Stimulated activated CD8-positive, alpha-beta memory T cell treated with anti-CD3 and anti-CD28 coated beads, Interleukin-15, amount 100 ng/mL, for 48 hours (primary cell): ENCODE measurements around the gene GBE1.

ENCODE experiments used
- DNase-seq, 2 donors: peaks; one replicate each; pipeline ENCODE4 v3.0.0-alpha.2; 2020; ENCODE audit warnings: low read depth in 2 of 2

Gene GBE1

DNA sequence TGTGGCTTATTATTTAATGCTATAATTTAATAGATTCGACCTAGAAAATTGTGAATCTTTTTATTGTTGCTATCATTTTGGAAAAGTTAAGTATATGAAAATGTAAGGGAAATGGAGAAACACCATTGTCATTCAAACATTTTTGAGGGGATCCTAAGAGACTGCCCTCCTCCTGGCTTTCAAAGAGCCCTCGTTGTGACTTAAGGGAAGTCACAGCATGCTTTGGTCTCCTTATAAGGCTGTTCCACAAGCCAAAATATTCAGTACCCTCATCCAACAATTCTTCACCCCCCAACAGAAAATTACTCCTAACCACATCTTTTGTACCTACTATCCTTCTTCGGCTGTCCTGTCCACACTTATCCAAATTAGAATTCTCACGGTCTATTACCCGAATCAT lies 140.2 kb downstream of the GBE1 start:
- DNase-seq, result no peak

DNA sequence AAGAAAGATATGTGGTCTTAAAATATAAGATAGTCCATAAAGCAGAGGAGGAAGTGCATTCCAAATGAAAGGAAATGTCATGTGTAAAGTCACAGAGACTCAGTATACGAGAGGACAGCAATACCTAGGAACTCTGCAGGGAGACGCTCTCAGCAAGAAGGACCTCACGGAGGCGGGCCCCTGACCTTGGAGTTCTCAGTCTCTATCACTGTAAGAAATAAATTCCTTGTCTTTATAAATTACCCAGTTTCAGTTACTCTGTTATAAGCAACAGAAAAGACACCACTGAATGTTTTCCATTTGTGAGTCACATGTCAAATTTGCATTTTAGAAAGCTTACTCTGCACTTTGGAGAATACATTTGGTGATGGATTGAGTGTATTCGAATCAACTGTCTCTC lies 140.6 kb downstream of the GBE1 start:
- DNase-seq, result no peak

DNA sequence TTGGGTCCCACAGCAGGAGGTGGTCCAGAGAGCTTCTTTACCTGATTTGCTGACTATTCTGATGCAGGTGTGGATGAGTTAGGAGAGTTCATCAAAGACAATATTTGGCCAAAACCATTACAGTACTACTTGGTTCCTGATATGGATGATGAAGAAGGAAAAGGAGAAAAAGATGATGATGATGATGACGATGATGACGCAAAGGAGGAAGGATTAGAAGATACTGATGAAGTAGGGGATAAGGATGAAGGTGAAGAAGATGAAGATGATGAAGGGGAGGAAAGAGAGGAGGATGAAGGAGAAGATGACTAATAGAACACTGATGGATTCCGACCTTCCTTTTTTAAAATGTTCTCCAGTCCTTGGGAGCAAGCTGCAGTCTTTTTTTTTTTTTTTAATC lies 148.7 kb downstream of the GBE1 start:
- no peak for DNase-seq

DNA sequence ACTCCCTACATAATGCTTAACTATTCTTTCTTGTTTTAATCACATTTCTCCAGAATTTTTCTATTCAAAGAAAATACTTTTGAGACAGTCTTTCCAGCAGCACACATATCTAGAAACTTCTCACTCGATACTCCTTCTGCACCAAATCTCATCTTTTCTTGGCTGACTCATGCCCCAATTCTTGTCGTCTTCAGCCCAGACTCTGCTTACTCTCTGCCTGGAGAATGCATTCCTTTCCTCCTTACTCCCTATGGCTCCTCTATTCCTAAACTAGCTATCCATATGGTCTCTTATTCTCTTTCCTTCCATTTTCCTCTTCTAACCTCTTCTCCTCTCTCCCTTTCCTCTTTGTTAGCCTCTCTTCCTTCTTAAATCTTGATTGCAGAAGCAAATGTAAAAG lies 158.7 kb downstream of the GBE1 start:
- no peak for DNase-seq

DNA sequence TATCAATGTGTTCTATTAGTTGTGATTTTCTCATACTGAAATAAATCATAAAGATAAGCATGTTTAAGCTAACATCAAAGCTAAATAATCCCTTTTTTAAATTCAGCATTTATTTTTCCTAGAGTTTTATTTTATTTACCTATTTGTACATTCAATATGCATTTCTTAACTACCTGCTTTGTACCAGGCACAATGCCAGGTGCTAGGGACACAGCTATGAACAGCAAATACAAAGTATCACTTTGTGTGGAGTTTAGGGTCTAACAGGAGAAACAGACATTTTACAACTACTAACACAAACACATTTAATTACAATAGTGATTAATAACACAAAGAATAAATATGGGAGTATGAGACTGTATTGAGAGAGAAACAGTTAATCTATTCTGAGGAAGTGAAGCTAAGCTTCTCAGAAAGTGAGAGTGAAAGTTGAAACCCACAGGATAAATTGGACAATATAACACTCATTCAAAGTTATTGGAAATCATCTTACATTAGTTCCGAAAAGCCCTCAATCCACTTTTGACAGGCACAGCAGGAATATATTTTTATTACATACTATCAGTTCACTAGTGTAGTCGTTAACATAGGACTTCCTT lies 159.6 kb downstream of the GBE1 start:
- DNase-seq, result no peak

DNA sequence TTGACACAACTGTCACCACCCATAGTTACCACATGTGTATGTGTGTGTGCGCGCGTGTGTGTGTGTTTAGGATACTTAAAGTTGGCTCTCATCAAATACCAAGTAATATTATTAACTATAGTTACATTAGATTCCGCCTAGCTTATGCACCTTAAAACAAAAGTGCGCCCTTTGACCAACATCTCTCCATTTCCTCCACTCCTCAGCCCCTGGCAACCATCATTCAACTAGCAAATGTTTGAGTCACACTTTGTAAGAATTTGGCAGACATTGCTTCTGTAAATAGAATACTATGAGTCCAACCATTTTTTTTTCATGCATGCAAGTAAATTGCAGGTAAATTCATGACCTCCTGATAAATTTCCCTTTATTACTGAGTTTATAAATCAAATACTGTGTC lies 169.3 kb downstream of the GBE1 start:
- DNase-seq, result no peak

DNA sequence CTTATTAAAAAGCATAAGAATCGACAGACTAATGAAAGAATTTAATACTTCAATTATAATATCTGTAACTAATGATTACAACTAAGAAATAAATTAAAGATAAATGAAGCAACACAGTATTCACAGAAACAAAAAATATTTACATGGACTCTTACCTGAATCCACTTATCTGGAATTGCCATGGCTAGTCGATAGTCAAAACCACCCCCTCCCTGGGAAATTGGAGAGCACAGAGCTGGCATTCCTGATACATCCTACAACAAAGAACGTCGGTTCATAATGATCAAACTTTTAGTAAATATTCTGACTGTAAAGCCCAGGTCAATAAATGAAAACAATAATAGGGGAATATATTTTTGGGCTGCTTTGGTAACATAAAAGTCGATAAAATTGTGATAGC lies 175.5 kb downstream of the GBE1 start:
- DNase-seq, result no peak

DNA sequence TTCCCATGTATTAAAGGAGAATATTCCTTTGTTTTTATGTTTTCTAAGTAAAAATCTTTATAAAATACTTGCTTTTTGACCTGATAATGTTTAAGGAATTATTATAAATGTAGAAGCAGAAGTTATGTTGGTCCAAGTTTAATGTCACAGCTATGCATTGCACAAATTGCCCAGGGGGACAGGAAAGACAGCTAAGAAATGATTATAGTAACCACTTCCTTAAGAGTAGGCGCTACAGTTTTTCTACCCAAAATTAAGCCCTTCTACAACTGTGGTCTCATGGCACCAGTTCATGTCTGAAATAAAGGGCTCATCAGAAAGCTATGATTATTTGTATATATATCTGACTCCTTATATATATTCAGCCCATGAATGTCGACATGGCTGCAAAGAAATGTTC lies 176.4 kb downstream of the GBE1 start:
- no peak for DNase-seq

DNA sequence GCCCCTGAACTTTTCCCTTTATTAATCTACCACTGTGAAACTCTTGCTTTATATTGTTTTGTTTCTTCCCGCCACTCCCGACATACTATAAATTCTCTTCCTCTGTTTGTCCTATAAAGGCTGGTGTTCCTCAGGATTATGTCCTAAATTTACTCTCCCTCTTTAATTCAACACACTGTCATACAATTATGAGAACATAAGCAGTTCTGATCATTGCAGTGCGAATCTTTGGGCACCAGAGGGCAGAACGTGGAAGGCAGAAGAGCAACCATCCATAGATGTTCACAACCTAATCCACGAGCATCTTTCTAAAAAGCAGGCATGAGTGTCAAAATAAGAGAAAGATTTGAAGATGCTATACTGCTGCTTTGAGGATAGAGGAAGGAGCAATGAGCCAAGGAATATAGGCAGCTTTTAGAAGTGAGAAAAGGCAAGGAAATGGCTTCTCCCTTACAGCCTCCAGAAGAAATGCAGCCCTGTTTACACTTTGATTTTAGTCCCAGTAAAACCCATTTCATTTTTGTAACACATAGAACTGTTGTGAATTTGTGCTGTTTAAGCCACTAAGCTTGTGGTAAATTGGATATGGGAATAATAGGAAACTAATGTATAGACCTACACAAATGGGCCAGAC lies 179.4 kb downstream of the GBE1 start:
- DNase-seq, result no peak

DNA sequence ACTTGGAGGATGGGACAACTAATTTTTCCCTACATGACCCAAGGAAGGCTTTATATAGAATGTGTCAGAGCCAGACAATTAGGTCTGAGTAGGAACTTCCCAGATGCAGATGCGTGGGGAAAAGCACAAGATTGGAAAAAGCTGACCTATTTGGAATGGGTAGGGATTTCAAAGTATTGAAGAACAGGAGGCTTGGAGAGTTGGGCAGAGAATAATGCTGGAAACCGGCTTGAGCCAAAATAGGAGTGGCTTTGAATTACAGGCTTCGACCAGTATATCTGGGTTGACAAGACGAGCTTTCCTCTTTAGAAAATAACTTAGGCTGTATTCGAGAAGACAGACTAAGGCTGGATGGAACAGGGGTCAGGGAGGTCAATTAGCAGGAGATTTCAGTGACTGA lies 181.1 kb downstream of the GBE1 start:
- DNase-seq, result no peak

DNA sequence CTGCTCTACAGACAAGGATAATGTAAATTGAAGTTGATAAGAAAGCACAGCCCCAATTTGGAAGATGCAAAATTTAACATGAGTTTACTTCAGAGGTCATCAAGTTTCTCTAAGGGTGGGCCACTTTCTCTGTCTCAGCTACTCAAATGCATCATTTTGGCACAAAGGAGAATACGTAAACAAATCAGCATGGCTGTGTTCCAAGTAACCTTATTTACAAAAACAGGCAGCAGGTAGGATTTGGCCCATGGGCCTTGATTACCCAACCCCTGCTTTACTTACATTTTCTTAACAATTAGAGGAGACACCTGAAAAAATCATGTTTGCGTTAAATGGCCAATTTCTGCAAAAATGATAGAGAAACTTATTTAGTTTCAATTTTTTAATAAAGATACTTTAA lies 181.7 kb downstream of the GBE1 start:
- DNase-seq, result no peak

DNA sequence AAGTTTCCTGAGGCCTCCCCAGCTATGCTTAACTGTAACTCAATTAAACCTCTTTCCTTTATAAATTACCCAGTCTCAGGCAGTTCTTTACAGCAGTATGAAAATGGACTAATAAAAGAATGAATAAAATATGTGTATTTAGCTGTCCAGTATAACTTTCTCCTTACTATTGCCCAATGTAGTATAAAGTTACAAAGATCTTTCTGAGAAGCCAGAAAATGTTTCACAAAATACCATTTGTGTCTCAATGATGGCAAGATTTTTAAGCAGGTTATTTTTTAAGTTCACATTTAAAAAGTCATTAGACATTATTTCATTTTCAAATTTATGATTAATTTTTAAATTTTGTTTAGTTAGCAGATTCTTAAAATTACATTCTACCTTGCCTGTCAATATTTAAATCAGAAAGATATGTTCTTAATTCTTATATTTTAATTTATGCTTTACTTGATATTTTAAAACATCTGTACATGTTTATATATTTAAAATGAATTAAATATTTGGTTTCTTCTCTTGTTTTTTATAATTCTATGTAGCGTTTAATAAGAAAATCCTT lies 189.2 kb downstream of the GBE1 start:
- no peak for DNase-seq

DNA sequence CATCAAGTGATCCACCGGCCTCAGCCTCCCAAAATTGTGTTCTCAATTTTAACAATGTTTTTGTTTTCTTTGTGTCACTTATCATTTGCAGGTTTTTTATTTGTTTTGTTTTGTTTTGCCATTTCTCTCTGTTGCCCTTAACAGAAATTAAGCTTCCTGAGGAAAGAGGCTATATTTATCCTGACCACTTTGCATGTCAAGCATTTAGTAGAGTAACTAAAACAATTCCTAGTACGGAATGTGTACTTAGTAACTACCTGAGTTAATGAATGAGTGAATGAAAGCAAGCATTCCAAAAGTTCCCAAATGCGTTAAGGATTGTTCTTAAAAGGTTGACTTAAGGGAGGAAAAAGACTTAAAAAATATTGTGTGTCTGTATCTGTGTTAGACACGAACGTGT lies 193.1 kb downstream of the GBE1 start:
- DNase-seq, result no peak

DNA sequence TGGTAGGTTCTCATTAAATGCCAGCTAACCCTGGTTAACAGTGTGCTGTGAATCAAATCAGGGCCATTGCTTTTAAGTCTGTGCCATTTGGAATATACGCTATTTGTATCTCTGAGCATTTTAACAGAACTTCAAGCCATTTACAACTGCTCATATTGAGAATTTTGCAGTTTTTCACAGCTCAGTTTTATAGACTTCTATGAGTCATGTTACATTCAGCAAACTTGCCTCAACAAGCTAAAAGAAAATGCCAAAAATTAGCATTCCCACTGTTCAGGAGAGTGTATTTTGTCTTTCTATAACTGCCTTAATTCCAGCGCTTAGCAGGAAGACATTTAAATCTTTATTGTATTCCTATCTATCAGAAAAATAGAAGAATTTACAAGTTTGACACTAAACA lies 196.4 kb downstream of the GBE1 start:
- DNase-seq, result no peak

DNA sequence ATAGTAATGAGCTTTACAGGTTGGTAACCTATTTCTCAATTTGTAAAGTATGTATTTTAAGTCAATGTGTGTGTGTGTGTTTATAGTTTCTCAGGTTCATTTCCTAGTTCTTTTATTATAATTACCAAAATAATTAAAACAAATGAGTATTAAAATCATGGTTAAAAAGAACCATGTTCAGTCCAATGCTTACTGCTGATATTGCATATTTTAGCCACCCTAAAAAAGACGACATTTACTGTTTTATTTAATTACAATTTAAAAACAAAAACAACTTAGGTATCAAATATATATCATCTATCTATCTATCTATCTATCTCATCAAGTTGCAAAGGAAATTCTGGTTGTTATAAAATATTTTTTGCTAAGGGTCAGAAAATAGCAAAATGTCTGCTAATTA lies 203.3 kb downstream of the GBE1 start:
- no peak for DNase-seq

DNA sequence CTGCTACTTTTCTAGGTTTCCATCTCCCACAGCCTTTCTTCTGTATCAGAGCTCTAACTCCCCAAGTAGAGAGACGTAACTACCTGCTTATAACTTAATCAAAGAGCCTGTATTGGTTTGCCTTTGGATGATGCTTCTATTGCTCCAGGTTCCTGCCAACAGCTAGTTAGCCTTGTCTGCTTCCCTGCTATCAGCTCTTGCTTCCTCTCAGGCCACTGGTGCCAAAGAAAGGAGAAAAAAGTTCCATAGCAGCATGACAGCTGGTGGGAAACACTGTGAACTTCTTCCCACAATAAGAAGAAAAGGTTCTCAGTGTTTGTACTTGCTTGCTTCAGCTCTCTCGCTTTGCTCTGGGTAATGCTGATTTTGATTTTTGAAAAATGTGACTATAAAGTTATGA lies 206.6 kb downstream of the GBE1 start:
- DNase-seq, result no peak

DNA sequence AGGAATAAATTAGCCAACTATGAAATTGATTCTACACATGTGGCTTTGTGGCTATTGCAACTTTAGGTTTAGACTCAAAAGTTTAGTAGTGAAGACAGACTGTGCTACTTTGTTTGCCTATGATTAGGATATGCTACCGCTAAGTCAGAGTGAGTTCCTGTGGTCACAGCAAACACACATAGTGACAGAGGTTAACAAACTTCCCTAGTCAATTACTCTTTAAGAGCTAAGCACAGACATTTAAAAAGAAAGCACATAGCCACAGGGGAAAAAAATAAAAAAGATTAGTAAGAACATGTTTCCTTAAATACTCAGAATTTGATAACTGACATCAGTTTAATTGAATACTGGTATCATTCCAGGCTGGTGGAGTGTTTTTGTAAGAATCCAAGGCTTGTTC lies 207.1 kb downstream of the GBE1 start:
- no peak for DNase-seq

DNA sequence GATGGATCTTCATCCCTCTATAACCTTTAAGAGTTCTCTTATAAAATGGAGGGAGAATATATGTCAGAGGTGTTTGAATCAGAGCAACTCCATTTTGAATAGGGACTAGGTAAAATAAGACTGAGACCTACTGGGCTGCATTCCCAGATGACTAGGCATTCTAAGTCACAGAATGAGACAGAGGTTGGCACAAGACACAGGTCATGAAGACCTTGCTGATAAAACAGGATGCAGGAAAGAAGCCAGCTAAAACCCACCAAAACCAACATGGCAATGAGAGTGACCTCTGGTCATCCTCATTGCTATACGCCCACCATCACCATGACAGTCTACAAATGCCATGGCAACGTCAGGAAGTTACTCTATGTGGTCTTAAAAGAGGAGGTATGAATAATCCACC lies 211.0 kb downstream of the GBE1 start:
- no peak for DNase-seq

DNA sequence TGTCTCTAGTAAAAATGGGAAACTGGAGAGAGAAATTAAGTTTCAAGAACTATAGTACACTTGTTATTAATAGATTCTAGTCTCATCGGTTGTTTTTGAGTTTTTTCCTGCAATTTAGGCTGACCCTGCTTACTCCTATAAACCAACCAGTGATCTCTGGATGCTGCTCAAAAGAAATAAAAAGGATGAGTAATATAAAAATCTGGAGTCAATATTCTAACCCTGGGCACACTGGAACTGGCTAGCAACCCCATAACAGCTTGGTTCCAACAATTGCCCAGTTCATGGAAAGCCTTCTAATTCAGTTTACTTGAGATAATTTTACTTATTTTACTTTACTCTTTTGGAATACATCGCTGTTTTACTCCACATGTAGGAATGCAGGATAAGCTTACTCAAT lies 211.6 kb downstream of the GBE1 start:
- DNase-seq, result no peak

DNA sequence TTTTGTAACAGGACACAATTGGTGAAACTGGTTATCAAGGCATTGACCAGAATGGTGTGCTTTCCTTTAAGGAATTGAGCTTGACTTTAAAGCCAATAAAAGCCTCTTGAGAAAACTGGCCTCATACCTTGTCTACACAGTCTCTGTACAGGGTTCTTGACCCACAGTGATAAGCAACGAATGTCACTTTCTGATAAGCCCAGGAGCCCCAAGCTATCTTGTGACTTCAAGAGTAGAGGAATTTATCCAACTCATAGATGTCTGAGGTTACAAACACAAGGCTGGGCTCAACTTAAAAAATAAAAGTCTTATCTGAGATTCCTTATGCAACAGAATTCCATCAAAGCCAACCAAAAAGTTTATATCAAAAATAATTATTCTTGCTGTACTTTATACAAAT lies 212.1 kb downstream of the GBE1 start:
- DNase-seq, result no peak

DNA sequence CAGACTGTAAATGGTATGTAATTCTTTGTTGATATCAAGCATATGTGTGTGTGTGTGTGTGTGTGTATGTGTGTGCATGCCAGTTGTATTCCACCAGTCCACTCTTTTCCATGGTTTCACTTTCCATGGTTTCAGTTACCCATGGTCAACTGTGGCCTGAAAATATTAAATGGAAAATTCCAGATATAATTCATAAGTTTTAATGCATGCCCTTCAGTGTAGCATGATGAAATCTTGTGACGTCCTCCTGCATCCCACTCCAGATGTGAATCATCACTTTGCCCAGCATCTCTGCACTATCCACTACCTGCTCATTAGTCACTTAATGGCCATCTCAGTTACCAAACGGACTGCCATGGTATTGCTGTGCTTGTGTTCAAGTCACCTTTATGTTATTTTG lies 215.9 kb downstream of the GBE1 start:
- no peak for DNase-seq

DNA sequence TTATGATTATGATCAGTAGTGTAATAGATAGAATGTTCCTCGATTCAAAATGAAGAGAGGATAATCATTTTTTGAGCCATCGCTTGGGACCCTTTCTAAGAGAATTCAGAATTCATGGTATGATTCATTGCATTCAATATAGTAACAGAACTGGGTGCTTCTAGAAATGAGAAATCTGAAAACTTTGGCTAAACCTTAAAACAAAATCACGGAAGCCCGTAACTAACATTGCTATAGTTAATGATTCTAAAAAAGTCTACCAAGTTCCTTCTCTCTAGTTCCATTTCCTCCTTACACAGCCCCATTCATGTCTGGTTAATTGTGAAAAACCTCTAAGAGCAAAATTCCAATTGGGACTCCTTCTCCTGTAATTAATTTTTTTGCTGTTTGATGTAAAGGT lies 217.1 kb downstream of the GBE1 start:
- DNase-seq, result no peak

DNA sequence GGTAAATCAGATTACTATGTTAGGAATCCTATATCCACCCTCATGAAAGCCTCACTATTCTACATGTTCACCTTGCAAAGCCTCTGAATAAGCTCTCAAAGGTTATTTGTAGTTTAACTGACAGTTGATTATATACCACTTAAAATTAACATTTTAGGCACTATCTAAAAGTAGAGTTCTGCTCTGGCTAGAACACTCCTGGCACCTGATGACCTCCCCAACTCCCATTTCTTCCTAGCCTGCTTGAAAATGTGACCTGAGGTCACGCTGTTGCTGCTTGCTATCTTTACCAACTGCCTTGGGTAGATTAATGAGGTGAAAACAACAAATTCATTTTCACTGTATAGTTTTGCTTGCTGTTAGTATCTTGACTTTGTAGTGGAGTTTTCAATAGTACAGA lies 220.7 kb downstream of the GBE1 start:
- no peak for DNase-seq

DNA sequence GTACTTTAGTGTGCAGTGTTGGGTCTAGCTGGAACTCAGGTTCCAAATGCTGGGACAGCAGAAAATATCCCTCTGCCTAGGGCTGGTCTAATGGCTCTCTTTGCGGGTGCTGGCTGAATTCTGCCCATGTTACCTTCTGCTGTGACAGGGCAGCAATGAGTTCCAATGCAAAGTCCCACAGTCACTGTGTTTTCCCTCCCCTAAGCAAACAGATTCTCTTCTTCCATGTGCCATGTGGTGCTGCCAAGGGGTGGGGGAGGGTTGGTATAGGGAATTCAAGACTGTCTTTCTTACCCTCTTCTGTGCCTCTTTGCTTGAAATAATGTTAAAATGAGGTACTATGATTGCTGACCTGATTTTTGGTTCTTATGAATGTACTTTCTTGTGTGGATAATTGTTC lies 229.6 kb downstream of the GBE1 start:
- DNase-seq, result no peak
